ENCODE data around the gene OTULIN. TPM values are rescaled to one million over a fixed set of nuclear protein-coding genes. Genes with fewer than 3 reads are reported as not detected.

Gene OTULIN
- total RNA-seq, 1 donor from 2014 or later, result 29.0 TPM

- DNase-seq (ENCODE audit: low spot score), result no peak
- intact Hi-C loops (cut with DNase I), result no loop called here
These were observed 49.2 kb downstream of the OTULIN start for GRCh38 chr5:14713476-14714390.

- DNase-seq (ENCODE audit: low spot score), result no peak
These were observed 50.2 kb downstream of the OTULIN start for GRCh38 chr5:14714706-14715105.

GRCh38 chr5:14715481-14715880, 51.0 kb downstream of the OTULIN start:
- no peak for DNase-seq (ENCODE audit: low spot score)

More at GRCh38 chr5:14714706-14715105, 50.2 kb downstream of the OTULIN start:
- intact Hi-C loops (cut with DNase I), result no loop called here

GRCh38 chr5:14716755-14717752, 52.5 kb downstream of the OTULIN start:
- intact Hi-C loops (cut with DNase I), result no loop called here
- no peak for DNase-seq (ENCODE audit: low spot score)

More at GRCh38 chr5:14715481-14715880, 51.0 kb downstream of the OTULIN start:
- intact Hi-C loops (cut with DNase I), result no loop called here

GRCh38 chr5:14718778-14719177, 54.3 kb downstream of the OTULIN start:
- intact Hi-C loops (cut with DNase I), result no loop called here

GRCh38 chr5:14720236-14720923, 55.9 kb downstream of the OTULIN start:
- no peak for DNase-seq (ENCODE audit: low spot score)
- intact Hi-C loops (cut with DNase I), result no loop called here

More at GRCh38 chr5:14718778-14719177, 54.3 kb downstream of the OTULIN start:
- no peak for DNase-seq (ENCODE audit: low spot score)

- DNase-seq (ENCODE audit: low spot score), result no peak
- intact Hi-C loops (cut with DNase I), result no loop called here
These were observed 57.6 kb downstream of the OTULIN start for GRCh38 chr5:14721990-14722656.

- no peak for DNase-seq (ENCODE audit: low spot score)
- intact Hi-C loops (cut with DNase I), result no loop called here
These were observed 58.4 kb downstream of the OTULIN start for GRCh38 chr5:14722923-14723322.

GRCh38 chr5:14723701-14724132, 59.2 kb downstream of the OTULIN start:
- DNase-seq (ENCODE audit: low spot score), result no peak
- intact Hi-C loops (cut with DNase I), result no loop called here

GRCh38 chr5:14724633-14725032, 60.1 kb downstream of the OTULIN start:
- intact Hi-C loops (cut with DNase I), result loop anchor here (5.0 kb wide), 1 partner anchor 223 kb away; no protein-coding TSS in a partner anchor
- no peak for DNase-seq (ENCODE audit: low spot score)

- intact Hi-C loops (cut with DNase I), result loop anchor here (5.0 kb wide), 1 partner anchor 221 kb away; no protein-coding TSS in a partner anchor
- peak; percentile 73 for DNase-seq (ENCODE audit: low spot score)
These were observed 61.7 kb downstream of the OTULIN start for GRCh38 chr5:14726066-14726838.

GRCh38 chr5:14727428-14727865, 62.9 kb downstream of the OTULIN start:
- DNase-seq (ENCODE audit: low spot score), result no peak
- intact Hi-C loops (cut with DNase I), result loop anchor here (1.0 to 5.0 kb wide), 2 partner anchors 220 to 276 kb away; no protein-coding TSS in a partner anchor

GRCh38 chr5:14727928-14728458, 63.5 kb downstream of the OTULIN start:
- intact Hi-C loops (cut with DNase I), result loop anchor here (1.0 to 5.0 kb wide), 3 partner anchors 145 to 275 kb away; no protein-coding TSS in a partner anchor
- no peak for DNase-seq (ENCODE audit: low spot score)

- DNase-seq (ENCODE audit: low spot score), result peak; percentile 75
- intact Hi-C loops (cut with DNase I), result loop anchor here (2.0 to 5.0 kb wide), 2 partner anchors 144 to 219 kb away; no protein-coding TSS in a partner anchor
These were observed 64.0 kb downstream of the OTULIN start for GRCh38 chr5:14728459-14728938.

GRCh38 chr5:14729448-14730385, 65.2 kb downstream of the OTULIN start:
- DNase-seq (ENCODE audit: low spot score), result no peak
- intact Hi-C loops (cut with DNase I), result loop anchor here (2.0 to 5.0 kb wide), 2 partner anchors 143 to 218 kb away; no protein-coding TSS in a partner anchor

GRCh38 chr5:14730466-14730865, 65.9 kb downstream of the OTULIN start:
- intact Hi-C loops (cut with DNase I), result no loop called here
- peak; percentile 50 for DNase-seq (ENCODE audit: low spot score)
